Hepatocyte (in vitro differentiated cells): ENCODE results near the gene HS6ST2.

ENCODE experiments used
- EZH2 ChIP-seq: fragments of 200-600 bp; sonication (generic); IDR thresholded peaks from 2 replicates; pipeline ENCODE4 v1.6.1; 2016; ENCODE audit warnings: antibody characterized with exemption, mild to moderate bottlenecking, borderline replicate concordance
- TF ChIP-seq, protein P1 (sequence below): fragments of 200-600 bp; sonication (generic); IDR thresholded peaks from 2 replicates; pipeline ENCODE4 v1.5.1; 2016; ENCODE audit warnings: antibody characterized with exemption, mild to moderate bottlenecking; ENCODE audit not compliant: poor library complexity

DNA sequence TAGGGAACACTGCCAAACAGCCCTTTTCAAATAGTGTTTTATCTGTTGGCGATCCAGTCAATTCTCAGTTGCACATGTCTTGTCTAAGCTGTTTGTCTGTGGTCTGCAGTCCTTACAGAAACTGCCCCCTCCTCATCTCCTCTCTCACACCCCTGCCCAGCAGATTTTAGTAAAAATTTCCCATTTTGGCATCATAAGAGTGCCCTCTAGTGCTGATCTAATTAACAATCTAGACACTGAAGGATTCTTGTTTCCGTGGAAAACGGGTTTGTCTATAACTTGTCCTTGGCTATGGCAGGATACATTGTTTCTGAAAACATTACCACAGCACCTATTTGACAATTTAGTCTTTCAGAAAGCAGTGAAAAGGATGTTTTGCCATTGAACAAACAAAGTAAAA is 242.4 kb downstream of the HS6ST2 start:
- TF ChIP-seq, protein P1, sequence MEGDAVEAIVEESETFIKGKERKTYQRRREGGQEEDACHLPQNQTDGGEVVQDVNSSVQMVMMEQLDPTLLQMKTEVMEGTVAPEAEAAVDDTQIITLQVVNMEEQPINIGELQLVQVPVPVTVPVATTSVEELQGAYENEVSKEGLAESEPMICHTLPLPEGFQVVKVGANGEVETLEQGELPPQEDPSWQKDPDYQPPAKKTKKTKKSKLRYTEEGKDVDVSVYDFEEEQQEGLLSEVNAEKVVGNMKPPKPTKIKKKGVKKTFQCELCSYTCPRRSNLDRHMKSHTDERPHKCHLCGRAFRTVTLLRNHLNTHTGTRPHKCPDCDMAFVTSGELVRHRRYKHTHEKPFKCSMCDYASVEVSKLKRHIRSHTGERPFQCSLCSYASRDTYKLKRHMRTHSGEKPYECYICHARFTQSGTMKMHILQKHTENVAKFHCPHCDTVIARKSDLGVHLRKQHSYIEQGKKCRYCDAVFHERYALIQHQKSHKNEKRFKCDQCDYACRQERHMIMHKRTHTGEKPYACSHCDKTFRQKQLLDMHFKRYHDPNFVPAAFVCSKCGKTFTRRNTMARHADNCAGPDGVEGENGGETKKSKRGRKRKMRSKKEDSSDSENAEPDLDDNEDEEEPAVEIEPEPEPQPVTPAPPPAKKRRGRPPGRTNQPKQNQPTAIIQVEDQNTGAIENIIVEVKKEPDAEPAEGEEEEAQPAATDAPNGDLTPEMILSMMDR: peak; percentile 47
- no peak for TF ChIP-seq EZH2
